H9 (cell line): ENCODE data around the gene IARS1. TPM values are rescaled to one million over a fixed set of nuclear protein-coding genes. Genes with fewer than 3 reads are reported as not detected.

Experiments
- DNase-seq: peaks from one replicate; pipeline ENCODE4 v3.0.0-alpha.2; 2017
- H2AFZ ChIP-seq: one replicate; pipeline ENCODE4 v1.6.1; 2013; ENCODE audit warnings: mild to moderate bottlenecking, low read length, control low read depth, moderate library complexity
- H2AK5ac ChIP-seq: 2 replicates; pipeline ENCODE4 v1.6.1; 2013; ENCODE audit warnings: low read length, control low read depth, mixed read lengths; ENCODE audit not compliant: insufficient read length
- H2BK120ac ChIP-seq: one replicate; pipeline ENCODE4 v1.6.1; 2013; ENCODE audit warnings: low read depth, mild to moderate bottlenecking, low read length, control low read depth, inconsistent platforms; ENCODE audit not compliant: poor library complexity, severe bottlenecking
- H2BK12ac ChIP-seq: 2 replicates; pipeline ENCODE4 v1.6.1; 2013; ENCODE audit warnings: low read length, control low read depth, mixed read lengths, low read depth; ENCODE audit not compliant: insufficient read length
- H2BK15ac ChIP-seq: 2 replicates; pipeline ENCODE4 v1.6.1; 2013; ENCODE audit warnings: low read depth, low read length, control low read depth
- H2BK20ac ChIP-seq: one replicate; pipeline ENCODE4 v1.6.1; 2013; ENCODE audit warnings: low read depth, mild to moderate bottlenecking, low read length, control low read depth, inconsistent platforms; ENCODE audit not compliant: poor library complexity, severe bottlenecking
- H2BK5ac ChIP-seq: 2 replicates; pipeline ENCODE4 v1.6.1; 2013; ENCODE audit warnings: low read length, control low read depth, mixed read lengths; ENCODE audit not compliant: insufficient read length
- H3K14ac ChIP-seq: 2 replicates; pipeline ENCODE4 v1.6.1; 2013; ENCODE audit warnings: low read length, control low read depth; ENCODE audit not compliant: insufficient read depth
- H3K18ac ChIP-seq: 2 replicates; pipeline ENCODE4 v1.6.1; 2013; ENCODE audit warnings: low read depth, mild to moderate bottlenecking, mixed read lengths, low read length, control low read depth; ENCODE audit not compliant: insufficient read length
- H3K23ac ChIP-seq: 2 replicates; pipeline ENCODE4 v1.6.1; 2013; ENCODE audit warnings: low read length, control low read depth, mixed read lengths, low read depth; ENCODE audit not compliant: insufficient read length
- H3K23me2 ChIP-seq: 2 replicates; pipeline ENCODE4 v1.6.1; 2013; ENCODE audit warnings: low read depth, mild to moderate bottlenecking, mixed read lengths, low read length, control low read depth; ENCODE audit not compliant: insufficient read length, poor library complexity, severe bottlenecking
- H3K27ac ChIP-seq: 2 replicates; pipeline ENCODE4 v1.5.1; 2013; ENCODE audit warnings: low read length, control low read depth, mixed read lengths, low read depth; ENCODE audit not compliant: insufficient read length
- H3K27me3 ChIP-seq: 2 replicates; pipeline ENCODE4 v1.6.1; 2013; ENCODE audit warnings: low read length, control low read depth, inconsistent platforms; ENCODE audit not compliant: insufficient read depth
- H3K4ac ChIP-seq: 2 replicates; pipeline ENCODE4 v1.6.1; 2013; ENCODE audit warnings: low read depth, mild to moderate bottlenecking, control low read depth, inconsistent platforms, low read length, moderate library complexity
- H3K4me1 ChIP-seq: 2 replicates; pipeline ENCODE4 v1.6.1; 2013; ENCODE audit warnings: low read length, control low read depth, inconsistent platforms; ENCODE audit not compliant: insufficient read depth
- H3K4me2 ChIP-seq: 2 replicates; pipeline ENCODE4 v1.6.1; 2013; ENCODE audit warnings: low read length, control low read depth, mixed read lengths; ENCODE audit not compliant: insufficient read length, insufficient read depth
- H3K56ac ChIP-seq: 2 replicates; pipeline ENCODE4 v1.6.1; 2013; ENCODE audit warnings: low read depth, mild to moderate bottlenecking, mixed read lengths, low read length, control low read depth; ENCODE audit not compliant: insufficient read length
- H3K79me1 ChIP-seq: 2 replicates; pipeline ENCODE4 v1.6.1; 2013; ENCODE audit warnings: low read depth, mild to moderate bottlenecking, moderate library complexity, low read length, control low read depth, inconsistent platforms; ENCODE audit not compliant: insufficient read depth, poor library complexity, severe bottlenecking
- H3K79me2 ChIP-seq: 2 replicates; pipeline ENCODE4 v1.6.1; 2013; ENCODE audit warnings: low read length, control low read depth, inconsistent platforms; ENCODE audit not compliant: insufficient read depth
- H3K9ac ChIP-seq: 2 replicates; pipeline ENCODE4 v1.6.1; 2013; ENCODE audit warnings: low read length, control low read depth, mixed read lengths; ENCODE audit not compliant: insufficient read length; ENCODE audit errors: extremely low read depth
- H3K9me3 ChIP-seq: one replicate; pipeline ENCODE4 v1.6.1; 2013; ENCODE audit warnings: low read depth, low read length, inconsistent platforms; ENCODE audit not compliant: control insufficient read depth
- H3T11ph ChIP-seq: one replicate; pipeline ENCODE4 v1.6.1; 2013; ENCODE audit warnings: mild to moderate bottlenecking, low read length, control low read depth, inconsistent platforms
- H4K20me1 ChIP-seq: one replicate; pipeline ENCODE4 v1.6.1; 2013; ENCODE audit not compliant: control insufficient read depth, insufficient read length, insufficient read depth
- H4K5ac ChIP-seq: 2 replicates; pipeline ENCODE4 v1.6.1; 2013; ENCODE audit warnings: low read depth, mild to moderate bottlenecking, mixed read lengths, low read length, control low read depth; ENCODE audit not compliant: insufficient read length
- H4K8ac ChIP-seq: replicated peaks from 2 replicates; pipeline ENCODE4 v1.6.1; 2013; ENCODE audit warnings: low read length, control low read depth, mixed read lengths, low read depth; ENCODE audit not compliant: insufficient read length
- H4K91ac ChIP-seq: 2 replicates; pipeline ENCODE4 v1.6.1; 2013; ENCODE audit warnings: low read depth, mild to moderate bottlenecking, moderate library complexity, mixed read lengths, low read length, control low read depth; ENCODE audit not compliant: insufficient read length
- H3K27ac Mint-ChIP-seq, 3 experiments: 2 replicates in 2 of 3; 3 replicates in 1 of 3; pipeline ENCODE4 v1.8.0; 2020 to 2021; ENCODE audit warnings: mixed read lengths in 3 of 3, mild to moderate bottlenecking in 1 of 3, moderate library complexity in 1 of 3
- H3K27me3 Mint-ChIP-seq: 2 replicates; pipeline ENCODE4 v1.8.0; 2021; ENCODE audit warnings: low read depth, mild to moderate bottlenecking, moderate library complexity, mixed read lengths
- H3K36me3 Mint-ChIP-seq, 3 experiments: 2 replicates in 2 of 3; 3 replicates in 1 of 3; pipeline ENCODE4 v1.8.0; 2020 to 2021; ENCODE audit warnings: low read depth in 3 of 3, mixed read lengths in 3 of 3; ENCODE audit not compliant: insufficient read depth in 1 of 3
- H3K4me1 Mint-ChIP-seq, 2 experiments: 2 replicates each; pipeline ENCODE4 v1.8.0; 2020; ENCODE audit warnings: mixed read lengths in 2 of 2
- H3K4me3 Mint-ChIP-seq, 2 experiments: 2 replicates in 1 of 2; 3 replicates in 1 of 2; pipeline ENCODE4 v1.8.0; 2020 to 2021; ENCODE audit warnings: mild to moderate bottlenecking in 2 of 2, mixed read lengths in 2 of 2, moderate library complexity in 1 of 2
- H3K9me3 Mint-ChIP-seq, 2 experiments: 2 replicates in 1 of 2; 3 replicates in 1 of 2; pipeline ENCODE4 v1.8.0; 2020; ENCODE audit warnings: mild to moderate bottlenecking in 2 of 2, mixed read lengths in 2 of 2, moderate library complexity in 1 of 2
- CTCF ChIP-seq: fragments of 200-600 bp; sonication (generic); conservative IDR thresholded peaks from 3 replicates; pipeline ENCODE4 v1.8.0; 2021; ENCODE audit warnings: antibody characterized with exemption, mild to moderate bottlenecking
- WGBS: extraction: QIAGEN DNeasy Blood & Tissue Kit; methylation state at CpG from one replicate; pipeline ENCODE4 v1.1.7; 2013; ENCODE audit warnings: missing lambda C conversion rate, low lambda C conversion rate, mixed read lengths; ENCODE audit not compliant: insufficient read length; ENCODE audit errors: extremely low coverage; 5-methylcytosine and 5-hydroxymethylcytosine counted together
- total RNA-seq: library from RNA; stranded (reverse); gene quantifications from 2 replicates; pipeline ENCODE4 v1.2.1, GENCODE V29; 2021

IARS1 gene
- total RNA-seq, 1 experiment from 2014 or later = 234 TPM

GRCh38 chr9:92298036-92298435 lies 4.5 kb upstream of the IARS1 start:
- no peak overlapping the region for H3K27ac Mint-ChIP-seq
- H3K4me2 ChIP-seq = no peak overlapping the region
- H3K4ac ChIP-seq = no peak overlapping the region
- no peak overlapping the region for H4K91ac ChIP-seq
- no peak overlapping the region for H4K5ac ChIP-seq
- no peak overlapping the region for H3T11ph ChIP-seq
- no peak overlapping the region for H3K4me3 Mint-ChIP-seq
- no peak for TF ChIP-seq CTCF
- no peak overlapping the region for H2BK5ac ChIP-seq
- H3K36me3 Mint-ChIP-seq = peaks cover 19 to 57% (median 51%) of the 10 kb centered on the region in 3 experiments; a peak in 6 of 7 replicates
- no peak overlapping the region for H4K8ac ChIP-seq
- peaks cover 5 to 8% of the 10 kb centered on the region in 2 experiments; a peak in 3 of 4 replicates for H3K4me1 Mint-ChIP-seq
- no peak overlapping the region for H2BK15ac ChIP-seq
- no peaks in the 10 kb centered on the region for H3K9me3 Mint-ChIP-seq
- no peaks in the 10 kb centered on the region for H3K27me3 ChIP-seq
- H3K23me2 ChIP-seq = no peaks in the 10 kb centered on the region
- no peaks in the 10 kb centered on the region for H3K9me3 ChIP-seq
- no peak overlapping the region for H2BK120ac ChIP-seq
- H3K27ac ChIP-seq = no peak overlapping the region
- H2BK20ac ChIP-seq = no peak overlapping the region
- no peak overlapping the region for H2AK5ac ChIP-seq
- no peaks in the 10 kb centered on the region for H4K20me1 ChIP-seq
- no peaks in the 10 kb centered on the region for H3K4me1 ChIP-seq
- H3K18ac ChIP-seq = no peak overlapping the region
- H3K56ac ChIP-seq = no peak overlapping the region
- no peaks in the 10 kb centered on the region for H3K79me1 ChIP-seq
- DNase-seq = no peak
- H3K9ac ChIP-seq = no peak overlapping the region
- no peaks in the 10 kb centered on the region; the same call in 1 of the 2 replicates for H3K79me2 ChIP-seq
- no peak overlapping the region for H3K14ac ChIP-seq
- H3K23ac ChIP-seq = no peak overlapping the region
- no peaks in the 10 kb centered on the region for H3K27me3 Mint-ChIP-seq
- no peak overlapping the region for H2BK12ac ChIP-seq
- H2AFZ ChIP-seq = no peak overlapping the region
- WGBS = no CpG with 5 or more reads among the region's 3 CpGs
